ENCODE data around the gene ATXN7L1.
"Not testable (repeated sequence)": the region's sequence is repeated elsewhere in the genome, so short reads cannot be mapped to it uniquely, and the experiment has no call there.

ATXN7L1 gene

DNA sequence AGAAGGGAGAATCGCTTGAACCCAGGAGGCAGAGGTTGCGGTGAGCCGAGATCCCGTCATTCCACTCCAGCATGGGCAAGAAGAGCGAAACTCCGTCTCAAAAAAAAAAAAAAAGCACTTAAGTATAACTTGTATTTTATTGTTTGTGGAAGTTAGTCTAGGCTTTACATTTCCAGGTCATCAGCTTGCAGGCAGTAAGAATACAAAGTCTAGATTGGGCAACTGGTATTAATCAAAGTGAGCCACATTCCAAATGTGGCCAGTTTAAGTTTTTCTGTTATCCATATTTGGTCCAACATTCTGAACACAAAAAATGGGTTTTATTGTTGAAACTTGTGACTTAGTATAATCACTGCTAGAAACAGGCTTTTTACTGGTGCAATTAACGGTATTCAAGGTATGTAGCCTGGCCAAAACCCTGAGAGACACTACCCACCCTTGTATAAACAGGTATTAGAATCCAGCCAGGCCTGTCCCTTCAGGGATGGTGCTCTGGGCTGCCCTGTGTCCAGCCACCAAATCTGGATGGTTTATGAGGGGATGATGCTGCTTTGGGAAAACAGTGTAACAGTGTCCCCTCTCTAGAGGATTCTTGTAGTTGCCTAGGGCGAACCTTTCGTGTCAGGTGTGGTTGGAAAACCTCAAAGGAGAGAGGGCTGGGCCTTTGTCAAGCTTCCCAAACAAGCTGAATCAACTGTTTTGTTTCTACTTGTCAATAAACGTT is 173.0 kb downstream of the ATXN7L1 start:
- DNase-seq (ENCODE audit: low read depth): no peak

DNA sequence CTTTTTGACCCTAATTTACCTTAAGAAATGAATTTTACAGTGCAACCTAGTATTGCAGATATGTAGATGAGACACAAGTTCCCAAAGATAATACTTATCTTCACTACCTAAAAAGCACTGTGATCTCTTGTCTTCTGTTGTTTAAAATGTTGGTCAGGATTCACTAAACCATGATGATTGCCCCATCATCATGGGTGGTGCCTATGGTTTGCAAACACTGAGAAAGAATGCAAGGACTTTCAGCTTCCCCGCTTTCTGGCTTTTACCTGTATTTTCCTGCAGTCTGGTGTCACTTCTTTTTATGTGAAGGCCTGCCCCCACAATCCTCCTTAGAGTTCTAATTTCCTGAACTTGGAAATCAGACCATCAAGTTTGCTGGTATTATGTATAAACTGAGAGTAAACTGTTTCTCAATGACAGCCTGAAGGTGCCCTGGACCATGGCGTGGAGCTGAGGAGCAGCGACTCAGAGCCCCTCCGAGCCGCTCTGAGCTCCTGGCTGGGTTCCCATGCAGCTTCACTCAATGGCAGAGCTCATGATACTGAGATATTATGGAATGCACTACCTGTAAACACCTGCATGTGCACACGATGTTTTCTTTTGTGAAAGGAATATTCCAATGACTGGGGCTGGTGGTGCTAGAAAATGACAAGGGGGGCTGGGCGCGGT is 176.7 kb downstream of the ATXN7L1 start:
- DNase-seq (ENCODE audit: low read depth): no peak

DNA sequence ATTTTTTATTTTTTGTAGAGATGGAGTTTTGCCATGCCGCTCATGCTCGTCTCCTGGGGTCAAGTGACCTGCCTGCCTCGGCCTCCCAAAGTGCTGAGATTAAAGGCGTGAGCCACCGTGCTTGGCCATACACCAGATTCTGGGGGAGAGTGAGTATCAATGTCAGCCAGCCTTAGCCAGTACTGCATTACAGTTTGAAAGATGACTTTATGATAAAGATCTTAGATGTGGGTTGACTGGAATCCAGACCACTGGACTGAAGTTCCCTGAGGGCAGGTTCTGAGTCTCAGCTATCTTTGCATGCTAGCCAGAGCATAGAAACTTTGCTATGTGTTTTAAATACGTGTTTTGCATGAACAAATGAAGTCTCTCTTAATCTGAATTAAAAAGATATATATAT is 177.9 kb downstream of the ATXN7L1 start:
- no peak for DNase-seq (ENCODE audit: low read depth)

DNA sequence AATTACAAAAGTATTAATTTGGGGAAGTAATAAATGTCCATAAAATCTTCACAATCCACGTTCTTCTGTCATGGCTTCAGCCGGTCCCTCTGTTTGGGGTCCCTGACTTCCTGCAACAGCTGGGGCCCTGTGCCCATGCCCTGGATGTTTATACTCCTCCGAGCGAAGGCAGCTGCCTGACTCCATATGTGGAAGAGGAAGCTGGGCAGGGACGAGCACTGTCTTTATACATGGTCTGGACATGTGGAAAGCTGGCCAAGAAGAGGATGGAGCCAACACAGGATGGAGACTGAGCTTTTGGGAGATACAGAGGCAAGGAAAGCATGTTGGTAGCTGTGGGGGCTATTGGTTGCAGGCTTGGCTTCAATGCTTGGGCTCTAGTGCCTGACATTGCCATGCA is 178.6 kb downstream of the ATXN7L1 start:
- DNase-seq (ENCODE audit: low read depth): no peak

- not testable (repeated sequence) for DNase-seq (ENCODE audit: low read depth)
Observed at GRCh38 chr7:105697169-105697568, 179.2 kb downstream of the ATXN7L1 start.

GRCh38 chr7:105693576-105693975 is 182.8 kb downstream of the ATXN7L1 start:
- DNase-seq (ENCODE audit: low read depth): no peak

DNA sequence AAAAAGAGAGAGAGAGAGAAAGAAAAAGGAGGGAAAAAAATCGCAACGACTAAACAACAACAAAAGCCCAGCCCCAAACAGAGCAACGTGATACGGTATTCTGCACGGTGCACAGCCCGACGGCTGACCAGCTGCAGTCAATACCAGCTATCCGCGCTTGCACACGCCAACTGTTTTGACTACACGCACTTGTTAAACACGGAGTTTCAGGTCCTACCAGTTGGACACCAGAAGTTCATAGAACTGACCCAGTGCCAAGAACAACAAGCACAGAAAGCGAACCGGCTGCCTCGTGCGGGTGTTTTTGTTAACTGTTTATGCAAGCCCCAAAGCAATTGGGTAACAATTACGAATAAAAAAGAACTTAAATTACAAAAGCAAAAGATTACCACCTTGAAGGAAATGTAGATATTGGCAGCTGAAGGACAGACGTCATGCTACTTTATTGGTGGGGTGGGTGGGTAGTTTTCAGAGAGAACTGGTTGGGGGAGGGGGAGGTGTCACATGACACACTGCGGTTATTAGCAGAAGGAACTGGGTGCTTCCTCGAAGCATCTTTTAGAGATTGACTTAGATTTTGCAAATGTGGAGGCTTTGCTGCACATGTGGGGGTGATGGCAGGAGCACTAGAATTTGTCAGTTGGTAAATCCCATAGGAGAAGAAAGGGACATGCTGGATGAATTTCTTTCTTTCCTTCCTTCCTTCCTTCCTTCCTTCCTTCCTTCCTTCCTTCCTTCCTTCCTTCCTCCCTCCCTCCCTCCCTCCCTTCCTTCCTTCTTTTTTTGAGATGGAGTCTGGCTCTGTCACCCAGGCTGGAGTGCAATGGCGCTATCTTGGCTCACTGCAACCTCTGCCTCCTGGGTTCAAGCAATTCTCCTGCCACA is 184.5 kb downstream of the ATXN7L1 start:
- no peak for DNase-seq (ENCODE audit: low read depth)

- no peak for DNase-seq (ENCODE audit: low read depth)
Observed at GRCh38 chr7:105691082-105691679, 185.2 kb downstream of the ATXN7L1 start.

- no peak for DNase-seq (ENCODE audit: low read depth)
Observed at GRCh38 chr7:105690325-105690945, 186.0 kb downstream of the ATXN7L1 start.

GRCh38 chr7:105689067-105689819 is 187.2 kb downstream of the ATXN7L1 start:
- no peak for DNase-seq (ENCODE audit: low read depth)

DNA sequence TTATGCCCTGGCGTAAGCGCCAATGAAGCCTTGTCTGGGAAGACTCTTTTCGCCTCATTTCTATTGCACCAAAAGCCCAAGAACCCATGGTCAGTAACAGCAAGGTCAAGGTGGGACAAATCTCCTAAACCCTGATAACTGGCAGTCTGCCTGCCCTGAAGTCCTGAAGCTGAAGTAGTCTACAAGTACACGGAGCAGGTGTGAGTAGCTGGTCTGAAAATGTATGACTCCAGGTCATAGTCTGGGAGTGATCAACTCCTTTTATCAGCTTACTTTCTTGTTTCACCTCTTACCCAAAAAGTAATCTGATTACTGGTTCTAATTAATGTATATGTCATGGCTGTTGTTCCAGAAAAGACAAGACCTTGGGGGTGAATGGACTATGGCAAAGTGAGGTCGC is 187.8 kb downstream of the ATXN7L1 start:
- no peak for DNase-seq (ENCODE audit: low read depth)

DNA sequence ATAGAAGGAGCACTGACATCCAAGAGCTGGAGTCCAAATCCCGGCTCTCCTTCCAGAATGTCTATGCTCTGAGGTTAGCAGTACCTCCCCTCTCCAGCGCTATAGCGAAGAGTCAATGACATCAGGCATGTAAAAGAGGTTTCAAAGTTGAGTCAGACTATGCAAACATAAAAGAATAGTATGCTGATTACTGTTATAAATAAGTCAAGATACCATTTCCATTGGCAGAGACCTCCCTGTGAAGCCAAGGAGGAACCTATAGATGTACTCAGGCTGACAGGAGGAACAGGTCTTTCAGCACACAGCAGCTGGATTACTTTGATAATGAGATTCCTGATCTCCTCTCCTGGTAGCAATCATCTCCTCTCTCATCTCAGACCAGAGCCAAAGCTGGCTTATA is 191.2 kb downstream of the ATXN7L1 start:
- no peak for DNase-seq (ENCODE audit: low read depth)

DNA sequence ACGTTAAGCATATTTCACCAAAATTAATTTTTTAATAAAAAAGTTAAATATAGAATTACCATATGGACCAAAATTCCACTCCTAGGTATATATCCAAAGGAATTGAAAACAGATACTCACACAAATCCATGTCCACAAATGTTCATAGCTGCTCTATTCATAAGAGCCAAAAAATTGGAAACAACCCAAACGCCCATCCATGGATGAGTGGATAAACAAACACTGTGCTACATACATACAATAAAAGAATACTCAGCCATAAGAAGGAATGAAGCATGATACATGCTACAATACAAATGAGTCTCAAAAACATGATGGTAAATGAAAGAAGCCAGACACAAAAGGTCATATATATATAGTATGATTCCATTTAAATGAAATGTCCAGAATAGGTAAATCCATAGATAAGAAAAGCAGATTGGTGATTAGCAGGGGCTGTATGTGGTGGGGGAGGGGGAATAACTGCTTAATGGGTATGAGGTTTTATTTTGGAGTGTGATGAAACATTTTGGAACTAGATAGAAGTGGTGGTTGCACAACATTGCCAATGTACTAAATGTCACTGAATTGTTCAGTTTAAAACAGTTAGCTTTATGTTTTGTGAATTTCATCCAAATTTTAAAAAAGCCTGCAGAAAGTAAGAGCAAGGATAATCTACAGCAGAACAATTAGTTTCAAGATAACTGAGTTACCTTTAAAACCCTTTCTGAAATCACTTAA is 193.9 kb downstream of the ATXN7L1 start:
- DNase-seq (ENCODE audit: low read depth): no peak

DNA sequence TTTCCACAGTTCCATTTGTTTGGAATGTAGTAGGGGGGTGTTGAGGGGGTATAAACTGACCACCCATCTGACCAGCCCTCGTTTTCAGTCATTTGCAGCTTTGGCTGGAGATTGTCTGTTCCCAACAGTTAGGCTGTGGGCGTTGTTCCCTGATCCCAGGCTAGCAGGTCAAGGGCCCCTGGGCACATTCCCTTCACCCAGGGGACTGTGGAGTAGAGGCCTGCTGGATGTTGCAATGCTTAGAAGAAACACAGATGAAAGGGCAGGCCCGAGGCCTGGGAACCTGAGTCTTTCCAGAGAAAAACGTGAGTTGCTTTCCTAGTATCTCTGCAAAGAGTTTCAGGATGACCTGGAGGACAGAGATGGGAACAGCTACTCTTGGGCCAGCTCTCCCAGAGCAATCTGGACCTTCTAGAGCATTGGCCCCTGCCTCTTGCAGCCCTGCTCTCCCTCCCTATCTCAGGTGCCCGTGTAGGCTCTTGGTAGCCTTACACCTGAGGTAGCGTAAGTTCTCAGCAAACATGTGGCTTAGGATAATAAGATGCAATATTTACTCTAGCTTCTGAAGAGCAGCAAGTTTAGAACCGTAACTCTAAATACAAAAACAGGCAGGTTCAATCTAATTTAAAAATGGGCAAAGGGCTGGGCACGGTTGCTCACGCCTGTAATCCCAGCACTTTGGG is 195.8 kb downstream of the ATXN7L1 start:
- no peak for DNase-seq (ENCODE audit: low read depth)

DNA sequence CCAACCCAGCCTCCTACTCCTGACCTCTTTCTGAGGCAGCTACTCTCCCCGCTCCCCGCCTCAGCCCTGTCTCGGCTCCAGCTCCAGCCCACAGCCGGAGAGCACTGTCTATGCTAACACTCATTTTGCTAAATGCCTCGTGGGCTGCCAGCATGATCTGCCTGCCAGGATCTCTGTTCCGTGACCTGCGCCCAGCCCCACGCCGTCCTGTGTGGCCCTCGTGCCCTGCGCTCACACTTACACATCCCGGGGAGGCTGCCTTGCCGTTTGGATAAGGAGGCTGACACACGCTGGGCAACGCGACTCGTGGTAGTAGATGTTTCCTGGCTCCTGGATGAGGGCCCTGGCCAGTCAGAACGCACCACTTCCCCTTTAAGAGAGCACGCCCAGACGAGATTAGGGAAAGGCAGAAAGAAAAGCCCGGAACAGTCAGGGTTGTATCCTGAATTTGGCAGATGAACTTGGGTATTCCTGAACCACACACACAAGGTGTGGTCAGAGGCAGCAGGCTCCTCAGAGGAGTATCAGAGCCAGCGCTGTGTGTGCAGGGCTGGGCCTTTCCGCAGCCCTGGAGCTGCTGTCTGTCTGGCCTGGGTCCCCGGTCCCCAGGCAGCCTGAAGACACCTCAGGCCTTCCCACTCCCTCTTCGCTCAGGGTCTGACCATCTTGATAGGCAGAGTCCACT is 197.4 kb downstream of the ATXN7L1 start:
- DNase-seq (ENCODE audit: low read depth): no peak

- DNase-seq (ENCODE audit: low read depth): no peak
Observed at GRCh38 chr7:105677817-105678573, 198.4 kb downstream of the ATXN7L1 start.

GRCh38 chr7:105677410-105677730 is 199.0 kb downstream of the ATXN7L1 start:
- DNase-seq (ENCODE audit: low read depth): no peak

GRCh38 chr7:105675934-105676371 is 200.4 kb downstream of the ATXN7L1 start:
- no peak for DNase-seq (ENCODE audit: low read depth)

Data from stimulated activated CD8-positive, alpha-beta memory T cell treated with anti-CD3 and anti-CD28 coated beads, Interleukin-7, amount 100 ng/mL, for 24 hours (primary cell).